ENCODE data around the gene NUMB.
A peak's percentile ranks its signal among the peaks of the same experiment; 100 is the strongest.

The NUMB gene

GRCh38 chr14:73267474-73267873 is 190.9 kb downstream of the NUMB start:
- peaks cover 12% of the 10 kb centered on the region for H3K4me1 Mint-ChIP-seq

GRCh38 chr14:73266317-73266716 is 192.0 kb downstream of the NUMB start:
- Mint-ChIP-seq H3K9me3 (no peaks in the 10 kb centered on the region), H3K4me3 (no peak overlapping the region)
- DNase-seq (ENCODE audit: low spot score in 2 of 2), result no peak

More at GRCh38 chr14:73267474-73267873, 190.9 kb downstream of the NUMB start:
- no peak for DNase-seq (ENCODE audit: low spot score in 2 of 2)
- no peak for ATAC-seq (ENCODE audit: low read depth)
- H3K9me3 Mint-ChIP-seq, result no peaks in the 10 kb centered on the region
- H3K27me3 Mint-ChIP-seq, result peaks cover 13% of the 10 kb centered on the region
- H3K27ac Mint-ChIP-seq, result no peak overlapping the region
- no peaks in the 10 kb centered on the region for H3K36me3 Mint-ChIP-seq
- no peak overlapping the region for H3K4me3 Mint-ChIP-seq

GRCh38 chr14:73265721-73266046 is 192.7 kb downstream of the NUMB start:
- ATAC-seq (ENCODE audit: low read depth), result no peak
- Mint-ChIP-seq H3K9me3 (no peaks in the 10 kb centered on the region), H3K36me3 (no peaks in the 10 kb centered on the region), H3K27ac (no peak overlapping the region), H3K4me3 (no peak overlapping the region), H3K4me1 (peaks cover 13% of the 10 kb centered on the region), H3K27me3 (peaks cover 16% of the 10 kb centered on the region)
- DNase-seq (ENCODE audit: low spot score in 2 of 2), result no peak

More at GRCh38 chr14:73266317-73266716, 192.0 kb downstream of the NUMB start:
- Mint-ChIP-seq H3K36me3 (no peaks in the 10 kb centered on the region), H3K27me3 (peaks cover 13% of the 10 kb centered on the region), H3K27ac (no peak overlapping the region), H3K4me1 (peaks cover 12% of the 10 kb centered on the region)
- ATAC-seq (ENCODE audit: low read depth), result no peak

GRCh38 chr14:73264885-73265720 is 193.2 kb downstream of the NUMB start:
- peaks cover 7% of the 10 kb centered on the region for H3K4me1 Mint-ChIP-seq
- DNase-seq (ENCODE audit: low spot score in 2 of 2), result no peak
- ATAC-seq (ENCODE audit: low read depth), result no peak
- H3K27ac Mint-ChIP-seq, result no peak overlapping the region
- no peaks in the 10 kb centered on the region for H3K36me3 Mint-ChIP-seq
- H3K9me3 Mint-ChIP-seq, result no peaks in the 10 kb centered on the region
- no peak overlapping the region for H3K4me3 Mint-ChIP-seq
- H3K27me3 Mint-ChIP-seq, result peaks cover 16% of the 10 kb centered on the region

GRCh38 chr14:73264080-73264884 is 194.1 kb downstream of the NUMB start:
- H3K27me3 Mint-ChIP-seq, result peaks cover 16% of the 10 kb centered on the region
- H3K36me3 Mint-ChIP-seq, result no peaks in the 10 kb centered on the region
- H3K27ac Mint-ChIP-seq, result no peak overlapping the region
- DNase-seq (ENCODE audit: low spot score in 2 of 2), result no peak
- H3K4me3 Mint-ChIP-seq, result no peak overlapping the region
- ATAC-seq (ENCODE audit: low read depth), result no peak
- no peaks in the 10 kb centered on the region for H3K9me3 Mint-ChIP-seq
- peaks cover 4% of the 10 kb centered on the region for H3K4me1 Mint-ChIP-seq

- ATAC-seq (ENCODE audit: low read depth) (no peak), DNase-seq (ENCODE audit: low spot score in 2 of 2) (no peak)
- Mint-ChIP-seq H3K4me1 (peaks cover 2% of the 10 kb centered on the region), H3K9me3 (no peaks in the 10 kb centered on the region), H3K27ac (no peak overlapping the region), H3K27me3 (peaks cover 16% of the 10 kb centered on the region), H3K36me3 (no peaks in the 10 kb centered on the region), H3K4me3 (no peak overlapping the region)
Measured at GRCh38 chr14:73263606-73264005, 194.7 kb downstream of the NUMB start.

- H3K36me3 Mint-ChIP-seq, result no peaks in the 10 kb centered on the region
- H3K27ac Mint-ChIP-seq, result no peak overlapping the region
- H3K9me3 Mint-ChIP-seq, result no peaks in the 10 kb centered on the region
- H3K4me3 Mint-ChIP-seq, result no peak overlapping the region
- peaks cover 2% of the 10 kb centered on the region for H3K4me1 Mint-ChIP-seq
- peaks cover 14% of the 10 kb centered on the region for H3K27me3 Mint-ChIP-seq
- ATAC-seq (ENCODE audit: low read depth), result no peak
- no peak for DNase-seq (ENCODE audit: low spot score in 2 of 2)
Measured at GRCh38 chr14:73262427-73263183, 195.7 kb downstream of the NUMB start.

- H3K36me3 Mint-ChIP-seq, result no peaks in the 10 kb centered on the region
- ATAC-seq (ENCODE audit: low read depth) (no peak), DNase-seq (ENCODE audit: low spot score in 2 of 2) (peak in 1 of 2 donors; percentile 10)
- H3K27ac Mint-ChIP-seq, result no peak overlapping the region
- no peak overlapping the region for H3K4me3 Mint-ChIP-seq
- H3K9me3 Mint-ChIP-seq, result no peaks in the 10 kb centered on the region
- peaks cover 14% of the 10 kb centered on the region for H3K27me3 Mint-ChIP-seq
- peaks cover 2% of the 10 kb centered on the region for H3K4me1 Mint-ChIP-seq
Measured at GRCh38 chr14:73261520-73262426, 196.6 kb downstream of the NUMB start.

- H3K4me3 Mint-ChIP-seq, result no peak overlapping the region
- H3K27ac Mint-ChIP-seq, result no peak overlapping the region
- no peaks in the 10 kb centered on the region for H3K9me3 Mint-ChIP-seq
- ATAC-seq (ENCODE audit: low read depth) (no peak), DNase-seq (ENCODE audit: low spot score in 2 of 2) (no peak)
- H3K4me1 Mint-ChIP-seq, result peaks cover 2% of the 10 kb centered on the region
- no peaks in the 10 kb centered on the region for H3K36me3 Mint-ChIP-seq
- H3K27me3 Mint-ChIP-seq, result peaks cover 14% of the 10 kb centered on the region
Measured at GRCh38 chr14:73261075-73261474, 197.3 kb downstream of the NUMB start.

GRCh38 chr14:73260574-73260973 is 197.8 kb downstream of the NUMB start:
- H3K27me3 Mint-ChIP-seq, result peaks cover 14% of the 10 kb centered on the region
- H3K4me1 Mint-ChIP-seq, result peaks cover 2% of the 10 kb centered on the region
- ATAC-seq (ENCODE audit: low read depth), result no peak
- H3K9me3 Mint-ChIP-seq, result no peaks in the 10 kb centered on the region
- no peak overlapping the region for H3K4me3 Mint-ChIP-seq
- H3K27ac Mint-ChIP-seq, result no peak overlapping the region
- DNase-seq (ENCODE audit: low spot score in 2 of 2), result no peak
- no peaks in the 10 kb centered on the region for H3K36me3 Mint-ChIP-seq

GRCh38 chr14:73259837-73260236 is 198.5 kb downstream of the NUMB start:
- Mint-ChIP-seq H3K27ac (no peak overlapping the region), H3K4me1 (peaks cover 2% of the 10 kb centered on the region), H3K27me3 (peaks cover 12% of the 10 kb centered on the region), H3K9me3 (no peaks in the 10 kb centered on the region), H3K36me3 (no peaks in the 10 kb centered on the region), H3K4me3 (no peak overlapping the region)
- no peak for ATAC-seq (ENCODE audit: low read depth)
- DNase-seq (ENCODE audit: low spot score in 2 of 2), result no peak

GRCh38 chr14:73258845-73259611 is 199.3 kb downstream of the NUMB start:
- Mint-ChIP-seq H3K27me3 (peaks cover 8% of the 10 kb centered on the region), H3K27ac (no peak overlapping the region), H3K4me3 (no peak overlapping the region), H3K4me1 (peaks cover 2% of the 10 kb centered on the region), H3K9me3 (no peaks in the 10 kb centered on the region), H3K36me3 (no peaks in the 10 kb centered on the region)
- ATAC-seq (ENCODE audit: low read depth) (no peak), DNase-seq (ENCODE audit: low spot score in 2 of 2) (no peak)

- H3K27me3 Mint-ChIP-seq, result peaks cover 4% of the 10 kb centered on the region
- H3K36me3 Mint-ChIP-seq, result no peaks in the 10 kb centered on the region
- ATAC-seq (ENCODE audit: low read depth) (peak; percentile 82), DNase-seq (ENCODE audit: low spot score in 2 of 2) (no peak)
- H3K9me3 Mint-ChIP-seq, result no peaks in the 10 kb centered on the region
- peaks cover 2% of the 10 kb centered on the region for H3K4me1 Mint-ChIP-seq
- no peak overlapping the region for H3K27ac Mint-ChIP-seq
- no peak overlapping the region for H3K4me3 Mint-ChIP-seq
Measured at GRCh38 chr14:73258076-73258475, 200.3 kb downstream of the NUMB start.

Measured in memory B cell (primary cell).